Esophagus muscularis mucosa (tissue), 4 donors: ENCODE results near the gene HOXC10. TPM values are rescaled to one million over a fixed set of nuclear protein-coding genes. Genes with fewer than 3 reads are reported as not detected.

ENCODE experiments used
- DNase-seq: peaks from one replicate; pipeline ENCODE4 v3.0.0-alpha.2; 2017; ENCODE audit errors: extremely low spot score
- H3K27ac ChIP-seq, 4 donors: fragments of 200-600 bp; sonication (generic); replicated peaks in 1 of 4; 1 replicate in 3 of 4; 2 replicates in 1 of 4; pipeline ENCODE4 v1.5.1; 2016 to 2019; ENCODE audit warnings: mild to moderate bottlenecking in 1 of 4
- H3K27me3 ChIP-seq, 4 donors: fragments of 200-600 bp; sonication (generic); one replicate each; pipeline versions ENCODE4 v1.5.1 to v1.6.0; 2016 to 2019
- H3K36me3 ChIP-seq, 4 donors: fragments of 200-600 bp; sonication (generic); one replicate each; pipeline ENCODE4 v1.5.1; 2016 to 2019
- H3K4me1 ChIP-seq, 4 donors: fragments of 200-600 bp; sonication (generic); one replicate each; pipeline ENCODE4 v1.5.1; 2016 to 2019
- H3K4me3 ChIP-seq, 4 donors: fragments of 200-600 bp; sonication (generic); 1 replicate in 2 of 4; 2 replicates in 2 of 4; pipeline ENCODE4 v1.5.1; 2016 to 2019; ENCODE audit warnings: mild to moderate bottlenecking in 4 of 4, moderate library complexity in 1 of 4
- H3K9me3 ChIP-seq, 4 donors: fragments of 200-600 bp; sonication (generic); 1 replicate in 3 of 4; 2 replicates in 1 of 4; pipeline ENCODE4 v1.5.1; 2016 to 2019
- EP300 ChIP-seq: sonication (generic); formaldehyde crosslinking; IDR thresholded peaks from one replicate; pipeline ENCODE4 v1.6.1; 2017; ENCODE audit warnings: antibody characterized with exemption
- POLR2A ChIP-seq: fragments of 450-650 bp; IDR thresholded peaks from one replicate; pipeline ENCODE4 v1.6.1; 2017; ENCODE audit warnings: antibody characterized with exemption, moderate library complexity, mild to moderate bottlenecking, low read depth
- POLR2AphosphoS5 ChIP-seq, 2 donors: sonication (generic); formaldehyde crosslinking; IDR thresholded peaks; one replicate each; pipeline ENCODE4 v1.6.1; 2017; ENCODE audit warnings: antibody characterized with exemption in 2 of 2
- WGBS: methylation state at CpG from one replicate; pipeline ENCODE4 v1.1.5; 2018; 5-methylcytosine and 5-hydroxymethylcytosine counted together
- intact Hi-C: fragments of 100-400 bp; cut with DNase I; formaldehyde crosslinking; loops from one replicate; pipeline ENCODE4 v1.15.1; 2023
- total RNA-seq, 4 donors: library from RNA; depleted of rRNA; stranded (reverse); fragments of >200 nt; gene quantifications; one replicate each; pipeline versions ENCODE4 v1.1.0 to v1.2.1, GENCODE V29; 2016
- TF ChIP-seq, protein P1 (sequence below), 3 experiments: fragments of 200-600 bp in 2 of 3; fragments of 450-650 bp in 1 of 3; sonication (generic) in 2 of 3; IDR thresholded peaks; one replicate each; pipeline ENCODE4 v1.5.1; 2017 to 2019; ENCODE audit warnings: antibody characterized with exemption in 3 of 3, mild to moderate bottlenecking in 2 of 3, moderate library complexity in 1 of 3

Gene HOXC10
- total RNA-seq, 4 donors from 2014 or later: not detected

DNA sequence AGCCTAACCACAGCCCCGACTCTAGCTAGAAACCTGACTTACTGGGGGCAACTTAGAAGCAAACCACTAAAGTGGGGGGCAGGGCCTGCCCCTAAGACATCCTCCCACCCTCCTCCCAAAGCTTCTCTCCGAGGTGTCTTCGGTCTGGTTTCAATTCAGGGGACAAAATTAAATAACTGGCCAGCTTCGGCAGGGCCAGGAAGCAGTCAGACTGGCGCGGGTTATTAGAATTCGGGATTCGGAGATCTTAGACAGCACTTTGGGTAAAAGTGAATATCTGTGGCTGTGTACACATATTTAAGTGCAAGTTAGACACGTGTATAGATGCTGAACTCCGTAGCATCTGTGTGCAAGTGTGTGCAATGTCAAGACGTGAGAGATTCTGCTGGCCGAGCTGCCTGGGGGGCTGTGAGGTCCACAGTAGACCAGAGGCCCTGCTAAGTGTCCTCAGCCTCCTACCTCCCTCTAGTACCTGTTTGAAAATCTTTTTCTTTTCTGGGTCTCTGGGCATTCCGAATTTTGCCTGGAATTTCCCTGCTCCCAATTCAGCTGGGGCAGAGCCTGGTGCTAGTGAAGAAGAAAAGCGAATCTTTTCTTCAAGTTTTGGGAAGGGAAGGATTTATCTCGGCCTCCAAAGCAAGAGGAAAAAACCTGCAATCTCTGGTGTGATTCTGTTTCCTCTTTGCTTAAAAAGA is 4.0 kb upstream of the HOXC10 start:
- Histone ChIP-seq H3K4me1 (peaks cover 10 to 26% (median 23%) of the 10 kb centered on the region in 4 donors), H3K9me3 (no peaks in the 10 kb centered on the region), H3K27ac (no peak overlapping the region), H3K27me3 (peaks cover 21 to 100% (median 89%) of the 10 kb centered on the region in 4 donors), H3K4me3 (no peak overlapping the region), H3K36me3 (no peaks in the 10 kb centered on the region)
- 28% methylated on average over 15 of the region's 15 CpGs for WGBS
- no peak for TF ChIP-seq EP300
- TF ChIP-seq, protein P1, sequence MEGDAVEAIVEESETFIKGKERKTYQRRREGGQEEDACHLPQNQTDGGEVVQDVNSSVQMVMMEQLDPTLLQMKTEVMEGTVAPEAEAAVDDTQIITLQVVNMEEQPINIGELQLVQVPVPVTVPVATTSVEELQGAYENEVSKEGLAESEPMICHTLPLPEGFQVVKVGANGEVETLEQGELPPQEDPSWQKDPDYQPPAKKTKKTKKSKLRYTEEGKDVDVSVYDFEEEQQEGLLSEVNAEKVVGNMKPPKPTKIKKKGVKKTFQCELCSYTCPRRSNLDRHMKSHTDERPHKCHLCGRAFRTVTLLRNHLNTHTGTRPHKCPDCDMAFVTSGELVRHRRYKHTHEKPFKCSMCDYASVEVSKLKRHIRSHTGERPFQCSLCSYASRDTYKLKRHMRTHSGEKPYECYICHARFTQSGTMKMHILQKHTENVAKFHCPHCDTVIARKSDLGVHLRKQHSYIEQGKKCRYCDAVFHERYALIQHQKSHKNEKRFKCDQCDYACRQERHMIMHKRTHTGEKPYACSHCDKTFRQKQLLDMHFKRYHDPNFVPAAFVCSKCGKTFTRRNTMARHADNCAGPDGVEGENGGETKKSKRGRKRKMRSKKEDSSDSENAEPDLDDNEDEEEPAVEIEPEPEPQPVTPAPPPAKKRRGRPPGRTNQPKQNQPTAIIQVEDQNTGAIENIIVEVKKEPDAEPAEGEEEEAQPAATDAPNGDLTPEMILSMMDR (IDR thresholded peaks at IDR 0.05): no peak
- TF ChIP-seq POLR2AphosphoS5 (IDR thresholded peaks at IDR 0.05): no peak
- no peak for DNase-seq
- intact Hi-C loops: no loop called here

DNA sequence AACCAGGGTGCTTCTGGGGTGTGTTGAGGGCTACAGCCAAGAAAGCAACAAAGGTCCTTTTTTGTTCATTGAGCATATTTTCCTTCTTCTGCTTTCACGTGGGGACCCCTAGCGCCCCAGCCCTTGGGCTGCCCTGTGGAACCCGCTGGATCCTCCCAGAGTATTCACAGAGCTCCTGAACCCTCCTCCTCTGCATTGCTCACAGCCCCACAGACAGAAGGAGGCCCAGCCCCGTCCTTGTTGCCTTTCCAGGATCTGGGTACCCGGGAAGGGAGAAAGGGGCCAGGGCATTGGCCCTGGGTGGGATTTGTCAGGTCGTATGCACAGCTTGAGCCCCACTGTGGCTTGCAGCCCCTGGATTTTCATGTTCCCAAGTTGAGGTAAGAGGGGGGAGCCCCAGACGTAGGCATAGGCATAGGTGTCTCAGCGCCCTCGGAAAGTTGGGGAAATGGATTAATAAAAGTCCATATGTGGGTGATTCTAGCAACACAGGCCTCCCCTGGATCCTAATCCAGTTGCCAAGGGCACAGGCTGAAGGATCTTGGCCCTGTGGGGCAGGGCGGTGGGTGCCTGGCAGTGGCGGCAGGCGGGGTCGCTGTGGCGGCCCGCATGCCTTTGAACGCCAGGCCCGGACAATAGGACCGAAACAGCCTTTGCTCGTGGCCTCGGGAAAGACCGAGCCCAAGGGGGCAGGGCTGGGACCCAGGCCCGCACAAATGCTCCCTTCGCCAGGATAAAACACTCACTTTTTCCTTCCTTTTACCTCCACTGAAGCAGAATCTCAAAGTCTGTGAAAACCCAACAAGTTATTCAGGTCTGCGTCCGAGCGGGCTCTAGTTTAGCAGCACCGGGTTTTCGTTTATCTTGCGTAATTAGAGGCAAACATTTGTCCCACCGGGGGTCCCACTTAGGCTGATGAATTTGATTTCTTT is 3.0 kb upstream of the HOXC10 start:
- no peaks in the 10 kb centered on the region for H3K9me3 ChIP-seq
- H3K4me3 ChIP-seq: no peak overlapping the region
- no peak for TF ChIP-seq EP300
- TF ChIP-seq POLR2A: no peak
- no peak for TF ChIP-seq POLR2AphosphoS5 (IDR thresholded peaks at IDR 0.05)
- TF ChIP-seq, protein P1 (IDR thresholded peaks at IDR 0.05): no peak
- no peaks in the 10 kb centered on the region for H3K36me3 ChIP-seq
- peaks cover 15 to 32% (median 29%) of the 10 kb centered on the region in 4 donors for H3K4me1 ChIP-seq
- 22% methylated on average over 28 of the region's 30 CpGs for WGBS
- no peak overlapping the region for H3K27ac ChIP-seq
- no peak for DNase-seq
- peaks cover 21 to 100% (median 90%) of the 10 kb centered on the region in 4 donors for H3K27me3 ChIP-seq
- intact Hi-C loops: no loop called here

- peaks cover 15 to 32% (median 29%) of the 10 kb centered on the region in 4 donors for H3K4me1 ChIP-seq
- no peak for DNase-seq
- intact Hi-C loops: no loop called here
- peaks cover 21 to 100% (median 91%) of the 10 kb centered on the region in 4 donors for H3K27me3 ChIP-seq
- H3K4me3 ChIP-seq: no peak overlapping the region
- 12% methylated on average over 24 of the region's 26 CpGs for WGBS
- TF ChIP-seq, protein P1 (IDR thresholded peaks at IDR 0.05): no peak
- TF ChIP-seq EP300 (no peak), POLR2AphosphoS5 (IDR thresholded peaks at IDR 0.05) (no peak), POLR2A (no peak)
- H3K9me3 ChIP-seq: no peaks in the 10 kb centered on the region
- H3K36me3 ChIP-seq: no peaks in the 10 kb centered on the region
- H3K27ac ChIP-seq: no peak overlapping the region
Observed at GRCh38 chr12:53982648-53983567, 2.0 kb upstream of the HOXC10 start.

GRCh38 chr12:53983568-53983949 is 1.4 kb upstream of the HOXC10 start:
- peaks cover 15 to 32% (median 29%) of the 10 kb centered on the region in 4 donors for H3K4me1 ChIP-seq
- DNase-seq: no peak
- WGBS: 4% methylated on average over 17 of the region's 17 CpGs
- no peaks in the 10 kb centered on the region for H3K36me3 ChIP-seq
- H3K27ac ChIP-seq: no peak overlapping the region
- intact Hi-C loops: no loop called here
- no peak overlapping the region for H3K4me3 ChIP-seq
- H3K27me3 ChIP-seq: peaks cover 21 to 100% (median 91%) of the 10 kb centered on the region in 4 donors
- TF ChIP-seq POLR2AphosphoS5 (IDR thresholded peaks at IDR 0.05): no peak
- no peaks in the 10 kb centered on the region for H3K9me3 ChIP-seq
